Measurements from ENCODE around the gene PPP1R9A.

The PPP1R9A gene

GRCh38 chr7:95262875-95263274, 355.5 kb downstream of the PPP1R9A start:
- Histone ChIP-seq H3K9me3 (ENCODE audit: control insufficient read depth, insufficient read depth, low read length) (no peaks in the 10 kb centered on the region), H3K9ac (ENCODE audit: low read depth, low read length) (no peak overlapping the region), H3K27me3 (ENCODE audit: control insufficient read depth, insufficient read depth, low read length) (no peaks in the 10 kb centered on the region), H3K4me1 (ENCODE audit: control insufficient read depth, insufficient read depth, low read length) (peaks cover 3% of the 10 kb centered on the region), H3K4me3 (ENCODE audit: low read depth, low read length) (no peak overlapping the region), H3K36me3 (ENCODE audit: control insufficient read depth, insufficient read depth, low read length) (no peaks in the 10 kb centered on the region)

GRCh38 chr7:95263785-95264362, 356.5 kb downstream of the PPP1R9A start:
- no peaks in the 10 kb centered on the region for H3K27me3 ChIP-seq (ENCODE audit: control insufficient read depth, insufficient read depth, low read length)
- H3K9ac ChIP-seq (ENCODE audit: low read depth, low read length) = no peak overlapping the region
- H3K9me3 ChIP-seq (ENCODE audit: control insufficient read depth, insufficient read depth, low read length) = no peaks in the 10 kb centered on the region
- peaks cover 3% of the 10 kb centered on the region for H3K4me1 ChIP-seq (ENCODE audit: control insufficient read depth, insufficient read depth, low read length)
- no peak overlapping the region for H3K4me3 ChIP-seq (ENCODE audit: low read depth, low read length)
- H3K36me3 ChIP-seq (ENCODE audit: control insufficient read depth, insufficient read depth, low read length) = no peaks in the 10 kb centered on the region

GRCh38 chr7:95264363-95264891, 357.0 kb downstream of the PPP1R9A start:
- Histone ChIP-seq H3K9me3 (ENCODE audit: control insufficient read depth, insufficient read depth, low read length) (no peaks in the 10 kb centered on the region), H3K9ac (ENCODE audit: low read depth, low read length) (no peak overlapping the region), H3K36me3 (ENCODE audit: control insufficient read depth, insufficient read depth, low read length) (no peaks in the 10 kb centered on the region), H3K27me3 (ENCODE audit: control insufficient read depth, insufficient read depth, low read length) (no peaks in the 10 kb centered on the region), H3K4me1 (ENCODE audit: control insufficient read depth, insufficient read depth, low read length) (peaks cover 3% of the 10 kb centered on the region), H3K4me3 (ENCODE audit: low read depth, low read length) (no peak overlapping the region)

GRCh38 chr7:95265634-95266033, 358.2 kb downstream of the PPP1R9A start:
- Histone ChIP-seq H3K27me3 (ENCODE audit: control insufficient read depth, insufficient read depth, low read length) (no peaks in the 10 kb centered on the region), H3K9ac (ENCODE audit: low read depth, low read length) (no peak overlapping the region)

GRCh38 chr7:95267754-95268153, 360.4 kb downstream of the PPP1R9A start:
- Histone ChIP-seq H3K4me3 (ENCODE audit: low read depth, low read length) (no peak overlapping the region), H3K36me3 (ENCODE audit: control insufficient read depth, insufficient read depth, low read length) (no peaks in the 10 kb centered on the region), H3K9ac (ENCODE audit: low read depth, low read length) (no peak overlapping the region), H3K27me3 (ENCODE audit: control insufficient read depth, insufficient read depth, low read length) (no peaks in the 10 kb centered on the region), H3K4me1 (ENCODE audit: control insufficient read depth, insufficient read depth, low read length) (peaks cover 1% of the 10 kb centered on the region), H3K9me3 (ENCODE audit: control insufficient read depth, insufficient read depth, low read length) (no peaks in the 10 kb centered on the region)

More at GRCh38 chr7:95265634-95266033, 358.2 kb downstream of the PPP1R9A start:
- no peak overlapping the region for H3K4me3 ChIP-seq (ENCODE audit: low read depth, low read length)
- no peaks in the 10 kb centered on the region for H3K9me3 ChIP-seq (ENCODE audit: control insufficient read depth, insufficient read depth, low read length)
- peaks cover 3% of the 10 kb centered on the region for H3K4me1 ChIP-seq (ENCODE audit: control insufficient read depth, insufficient read depth, low read length)
- H3K36me3 ChIP-seq (ENCODE audit: control insufficient read depth, insufficient read depth, low read length) = no peaks in the 10 kb centered on the region

GRCh38 chr7:95269640-95270039, 362.2 kb downstream of the PPP1R9A start:
- Histone ChIP-seq H3K9ac (ENCODE audit: low read depth, low read length) (no peak overlapping the region), H3K36me3 (ENCODE audit: control insufficient read depth, insufficient read depth, low read length) (no peaks in the 10 kb centered on the region), H3K27me3 (ENCODE audit: control insufficient read depth, insufficient read depth, low read length) (no peaks in the 10 kb centered on the region), H3K9me3 (ENCODE audit: control insufficient read depth, insufficient read depth, low read length) (no peaks in the 10 kb centered on the region), H3K4me3 (ENCODE audit: low read depth, low read length) (no peak overlapping the region), H3K4me1 (ENCODE audit: control insufficient read depth, insufficient read depth, low read length) (no peaks in the 10 kb centered on the region)

- Histone ChIP-seq H3K4me3 (ENCODE audit: low read depth, low read length) (no peak overlapping the region), H3K4me1 (ENCODE audit: control insufficient read depth, insufficient read depth, low read length) (no peaks in the 10 kb centered on the region), H3K27me3 (ENCODE audit: control insufficient read depth, insufficient read depth, low read length) (no peaks in the 10 kb centered on the region), H3K9ac (ENCODE audit: low read depth, low read length) (no peak overlapping the region), H3K9me3 (ENCODE audit: control insufficient read depth, insufficient read depth, low read length) (no peaks in the 10 kb centered on the region), H3K36me3 (ENCODE audit: control insufficient read depth, insufficient read depth, low read length) (no peaks in the 10 kb centered on the region)
These were observed 368.7 kb downstream of the PPP1R9A start for GRCh38 chr7:95276114-95276513.

- Histone ChIP-seq H3K4me3 (ENCODE audit: low read depth, low read length) (no peak overlapping the region), H3K9ac (ENCODE audit: low read depth, low read length) (no peak overlapping the region), H3K4me1 (ENCODE audit: control insufficient read depth, insufficient read depth, low read length) (no peaks in the 10 kb centered on the region), H3K9me3 (ENCODE audit: control insufficient read depth, insufficient read depth, low read length) (no peaks in the 10 kb centered on the region), H3K36me3 (ENCODE audit: control insufficient read depth, insufficient read depth, low read length) (no peaks in the 10 kb centered on the region), H3K27me3 (ENCODE audit: control insufficient read depth, insufficient read depth, low read length) (no peaks in the 10 kb centered on the region)
These were observed 372.0 kb downstream of the PPP1R9A start for GRCh38 chr7:95279417-95279816.

- no peak overlapping the region for H3K9ac ChIP-seq (ENCODE audit: low read depth, low read length)
- H3K9me3 ChIP-seq (ENCODE audit: control insufficient read depth, insufficient read depth, low read length) = no peaks in the 10 kb centered on the region
- no peaks in the 10 kb centered on the region for H3K4me1 ChIP-seq (ENCODE audit: control insufficient read depth, insufficient read depth, low read length)
These were observed 378.7 kb downstream of the PPP1R9A start for GRCh38 chr7:95286096-95286495.

GRCh38 chr7:95290166-95290830, 382.9 kb downstream of the PPP1R9A start:
- no peaks in the 10 kb centered on the region for H3K9me3 ChIP-seq (ENCODE audit: control insufficient read depth, insufficient read depth, low read length)
- H3K36me3 ChIP-seq (ENCODE audit: control insufficient read depth, insufficient read depth, low read length) = no peaks in the 10 kb centered on the region
- H3K4me3 ChIP-seq (ENCODE audit: low read depth, low read length) = no peak overlapping the region
- no peaks in the 10 kb centered on the region for H3K4me1 ChIP-seq (ENCODE audit: control insufficient read depth, insufficient read depth, low read length)
- no peaks in the 10 kb centered on the region for H3K27me3 ChIP-seq (ENCODE audit: control insufficient read depth, insufficient read depth, low read length)
- no peak overlapping the region for H3K9ac ChIP-seq (ENCODE audit: low read depth, low read length)

More at GRCh38 chr7:95286096-95286495, 378.7 kb downstream of the PPP1R9A start:
- no peak overlapping the region for H3K4me3 ChIP-seq (ENCODE audit: low read depth, low read length)
- no peaks in the 10 kb centered on the region for H3K36me3 ChIP-seq (ENCODE audit: control insufficient read depth, insufficient read depth, low read length)
- no peaks in the 10 kb centered on the region for H3K27me3 ChIP-seq (ENCODE audit: control insufficient read depth, insufficient read depth, low read length)

GRCh38 chr7:95295397-95295796, 388.0 kb downstream of the PPP1R9A start:
- H3K4me1 ChIP-seq (ENCODE audit: control insufficient read depth, insufficient read depth, low read length) = no peaks in the 10 kb centered on the region
- H3K9ac ChIP-seq (ENCODE audit: low read depth, low read length) = no peak overlapping the region
- H3K4me3 ChIP-seq (ENCODE audit: low read depth, low read length) = no peak overlapping the region
- no peaks in the 10 kb centered on the region for H3K27me3 ChIP-seq (ENCODE audit: control insufficient read depth, insufficient read depth, low read length)
- H3K36me3 ChIP-seq (ENCODE audit: control insufficient read depth, insufficient read depth, low read length) = no peaks in the 10 kb centered on the region
- H3K9me3 ChIP-seq (ENCODE audit: control insufficient read depth, insufficient read depth, low read length) = no peaks in the 10 kb centered on the region

- no peak overlapping the region for H3K9ac ChIP-seq (ENCODE audit: low read depth, low read length)
- no peaks in the 10 kb centered on the region for H3K27me3 ChIP-seq (ENCODE audit: control insufficient read depth, insufficient read depth, low read length)
- no peaks in the 10 kb centered on the region for H3K9me3 ChIP-seq (ENCODE audit: control insufficient read depth, insufficient read depth, low read length)
- H3K4me1 ChIP-seq (ENCODE audit: control insufficient read depth, insufficient read depth, low read length) = no peaks in the 10 kb centered on the region
- no peaks in the 10 kb centered on the region for H3K36me3 ChIP-seq (ENCODE audit: control insufficient read depth, insufficient read depth, low read length)
- H3K4me3 ChIP-seq (ENCODE audit: low read depth, low read length) = no peak overlapping the region
These were observed 389.1 kb downstream of the PPP1R9A start for GRCh38 chr7:95296456-95296855.
